ENCODE data around the gene CREM. TPM values are rescaled to one million over a fixed set of nuclear protein-coding genes. Genes with fewer than 3 reads are reported as not detected.
A peak's percentile ranks its signal among the peaks of the same experiment; 100 is the strongest.

CREM gene
- polyA plus RNA-seq, 3 donors, result 11.4 to 12.4 (median 12.1) TPM

DNA sequence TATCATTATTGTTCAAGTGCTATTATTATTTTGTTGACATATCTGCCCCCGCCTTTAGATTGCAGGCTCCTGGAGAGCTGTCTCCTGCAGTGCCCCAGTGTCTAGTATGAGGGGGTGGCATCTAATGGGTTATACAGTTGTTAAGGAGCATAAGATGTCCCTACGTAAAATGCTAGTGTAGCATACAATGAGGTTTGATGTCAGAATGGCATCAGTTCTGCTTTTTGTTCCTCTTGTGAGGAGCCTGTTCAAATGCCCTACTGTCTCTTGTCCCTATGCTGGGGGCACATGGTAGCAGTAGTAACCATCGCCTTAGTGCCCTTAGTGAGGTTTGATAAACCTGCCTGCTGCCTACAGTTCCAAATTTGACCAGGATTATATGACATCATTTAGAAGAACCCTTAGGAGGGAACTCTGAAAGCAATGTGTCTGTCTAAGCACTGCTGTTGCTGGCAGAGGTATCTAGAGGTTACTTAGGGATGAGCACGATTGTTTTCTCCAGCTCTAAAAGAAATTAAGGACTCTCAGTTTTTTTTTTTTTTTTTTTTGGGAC lies 9.7 kb downstream of the CREM start:
- no peaks in the 10 kb centered on the region for H3K79me2 ChIP-seq (ENCODE audit: insufficient read depth, low read length)
- no peak overlapping the region for H3K4me3 ChIP-seq (replicated peaks in 1 of 3; ENCODE audit: low read depth in 2 of 3, low read length in 3 of 3)
- H4K20me1 ChIP-seq (ENCODE audit: insufficient read depth, low read length), result no peaks in the 10 kb centered on the region
- no peak overlapping the region for H3K4me3 Mint-ChIP-seq
- peaks cover 5 to 9% of the 10 kb centered on the region in 2 donors for H3K4me1 ChIP-seq (ENCODE audit: control insufficient read depth in 1 of 2, insufficient read depth in 2 of 2, low read length in 2 of 2)
- peak; percentile 10 to 28 (median 12) for DNase-seq
- H2AFZ ChIP-seq (ENCODE audit: insufficient read depth, low read depth, low read length, poor library complexity, severe bottlenecking), result no peak overlapping the region
- intact Hi-C loops (cut with micrococcal nuclease), result no loop called here
- no peaks in the 10 kb centered on the region for H3K36me3 ChIP-seq (replicated peaks in 1 of 2; ENCODE audit: control insufficient read depth in 1 of 2, insufficient read depth in 2 of 2, low read length in 2 of 2)
- H3K27ac Mint-ChIP-seq, result peak overlapping the region in 3 of 7 donors; percentile 37 to 85 (median 45)
- peaks cover 0 to 3% (median 0%) of the 10 kb centered on the region in 3 donors for H3K27me3 Mint-ChIP-seq (ENCODE audit: low read depth in 3 of 3)
- no peaks in the 10 kb centered on the region for H3K27me3 ChIP-seq (ENCODE audit: control insufficient read depth in 2 of 2, insufficient read depth in 2 of 2, low read length in 2 of 2)
- TF ChIP-seq, protein P1, sequence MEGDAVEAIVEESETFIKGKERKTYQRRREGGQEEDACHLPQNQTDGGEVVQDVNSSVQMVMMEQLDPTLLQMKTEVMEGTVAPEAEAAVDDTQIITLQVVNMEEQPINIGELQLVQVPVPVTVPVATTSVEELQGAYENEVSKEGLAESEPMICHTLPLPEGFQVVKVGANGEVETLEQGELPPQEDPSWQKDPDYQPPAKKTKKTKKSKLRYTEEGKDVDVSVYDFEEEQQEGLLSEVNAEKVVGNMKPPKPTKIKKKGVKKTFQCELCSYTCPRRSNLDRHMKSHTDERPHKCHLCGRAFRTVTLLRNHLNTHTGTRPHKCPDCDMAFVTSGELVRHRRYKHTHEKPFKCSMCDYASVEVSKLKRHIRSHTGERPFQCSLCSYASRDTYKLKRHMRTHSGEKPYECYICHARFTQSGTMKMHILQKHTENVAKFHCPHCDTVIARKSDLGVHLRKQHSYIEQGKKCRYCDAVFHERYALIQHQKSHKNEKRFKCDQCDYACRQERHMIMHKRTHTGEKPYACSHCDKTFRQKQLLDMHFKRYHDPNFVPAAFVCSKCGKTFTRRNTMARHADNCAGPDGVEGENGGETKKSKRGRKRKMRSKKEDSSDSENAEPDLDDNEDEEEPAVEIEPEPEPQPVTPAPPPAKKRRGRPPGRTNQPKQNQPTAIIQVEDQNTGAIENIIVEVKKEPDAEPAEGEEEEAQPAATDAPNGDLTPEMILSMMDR (IDR thresholded peaks at IDR 0.05), result no peak
- whole genome bisulfite sequencing (ENCODE audit: insufficient coverage), result 85% methylated on average over 3 of the region's 4 CpGs
- no peaks in the 10 kb centered on the region for H3K9me3 Mint-ChIP-seq
- H3K9ac ChIP-seq (ENCODE audit: insufficient read depth, low read length, poor library complexity, severe bottlenecking), result no peak overlapping the region
- H3K36me3 Mint-ChIP-seq, result no peaks in the 10 kb centered on the region
- H3K27ac ChIP-seq (ENCODE audit: low read depth in 1 of 2, low read length in 2 of 2), result no peak overlapping the region
- peaks cover 11% of the 10 kb centered on the region for H3K4me1 Mint-ChIP-seq
- H3K4me2 ChIP-seq (replicated peaks; ENCODE audit: extremely low read depth, low read length, poor library complexity, severe bottlenecking), result no peak overlapping the region
- H3K9me3 ChIP-seq (replicated peaks in 1 of 2; ENCODE audit: control insufficient read depth in 1 of 2, insufficient read depth in 1 of 2, low read length in 2 of 2), result no peaks in the 10 kb centered on the region

DNA sequence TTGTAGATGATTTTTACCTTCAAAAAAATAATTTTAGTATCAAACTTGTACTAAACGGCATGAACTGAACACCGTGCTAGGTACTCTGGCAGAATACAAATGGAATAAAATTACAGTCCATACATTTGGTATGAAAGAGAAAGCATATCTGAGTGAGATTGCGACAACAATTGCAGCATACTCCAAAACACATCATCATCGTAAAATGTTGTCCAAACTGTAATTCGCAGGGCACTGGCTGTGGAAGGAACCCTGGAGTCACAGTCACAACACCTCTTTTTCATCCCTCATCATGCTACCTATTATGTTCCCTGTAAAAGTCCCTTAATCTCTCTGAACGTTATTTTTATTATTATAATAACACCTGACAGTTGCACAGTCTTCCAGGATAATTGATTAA lies 13.5 kb downstream of the CREM start:
- intact Hi-C loops (cut with micrococcal nuclease), result no loop called here

More for the DNA sequence above, 13.5 kb downstream of the CREM start:
- Histone ChIP-seq H3K4me1 (ENCODE audit: control insufficient read depth in 1 of 2, insufficient read depth in 2 of 2, low read length in 2 of 2) (peaks cover 5 to 9% of the 10 kb centered on the region in 2 donors), H3K9me3 (replicated peaks in 1 of 2; ENCODE audit: control insufficient read depth in 1 of 2, insufficient read depth in 1 of 2, low read length in 2 of 2) (no peaks in the 10 kb centered on the region), H3K4me2 (replicated peaks; ENCODE audit: extremely low read depth, low read length, poor library complexity, severe bottlenecking) (no peak overlapping the region), H3K27me3 (ENCODE audit: control insufficient read depth in 2 of 2, insufficient read depth in 2 of 2, low read length in 2 of 2) (no peaks in the 10 kb centered on the region), H3K79me2 (ENCODE audit: insufficient read depth, low read length) (no peaks in the 10 kb centered on the region), H4K20me1 (ENCODE audit: insufficient read depth, low read length) (no peaks in the 10 kb centered on the region), H2AFZ (ENCODE audit: insufficient read depth, low read depth, low read length, poor library complexity, severe bottlenecking) (no peak overlapping the region), H3K4me3 (replicated peaks in 1 of 3; ENCODE audit: low read depth in 2 of 3, low read length in 3 of 3) (no peak overlapping the region), H3K9ac (ENCODE audit: insufficient read depth, low read length, poor library complexity, severe bottlenecking) (no peak overlapping the region), H3K27ac (ENCODE audit: low read depth in 1 of 2, low read length in 2 of 2) (no peak overlapping the region), H3K36me3 (replicated peaks in 1 of 2; ENCODE audit: control insufficient read depth in 1 of 2, insufficient read depth in 2 of 2, low read length in 2 of 2) (no peaks in the 10 kb centered on the region)
- Mint-ChIP-seq H3K4me1 (peaks cover 9% of the 10 kb centered on the region), H3K4me3 (no peak overlapping the region), H3K27ac (no peak overlapping the region), H3K27me3 (ENCODE audit: low read depth in 3 of 3) (no peaks in the 10 kb centered on the region), H3K36me3 (no peaks in the 10 kb centered on the region), H3K9me3 (peaks cover 0 to under 1% (median 0%) of the 10 kb centered on the region in 7 donors)
- 60% methylated on average over 1 of the region's 6 CpGs for WGBS (ENCODE audit: insufficient coverage)
- no peak for DNase-seq
- TF ChIP-seq, protein P1 (IDR thresholded peaks at IDR 0.05), result no peak

All from CD14-positive monocyte (primary cell).